ENCODE measurements around the gene TRIM9. TPM values are rescaled to one million over a fixed set of nuclear protein-coding genes. Genes with fewer than 3 reads are reported as not detected.

TRIM9 gene
- total and polyA plus RNA-seq, 2 donors (not counting 3 experiments of a cell fraction or from before 2014, with no cell fraction given), result not detected

- no peak for FAIRE-seq
- Histone ChIP-seq H3K9me1 (replicated peaks; ENCODE audit: control insufficient read depth, extremely low read depth, insufficient read depth, low read length) (no peaks in the 10 kb centered on the region), H3K27ac (ENCODE audit: insufficient read depth, low read depth, low read length) (no peak overlapping the region), H3K4me1 (ENCODE audit: control insufficient read depth, extremely low read depth, insufficient read depth, low read length) (no peaks in the 10 kb centered on the region), H3K27me3 (ENCODE audit: control insufficient read depth in 2 of 2, insufficient read depth in 2 of 2, low read length in 2 of 2) (peaks cover 8 to 22% of the 10 kb centered on the region in 2 experiments), H3K9ac (replicated peaks; ENCODE audit: extremely low read depth, insufficient read depth, low read length) (no peak overlapping the region), H4K20me1 (replicated peaks; ENCODE audit: control insufficient read depth, extremely low read depth, insufficient read depth, low read length) (no peaks in the 10 kb centered on the region), H3K4me3 (replicated peaks in 1 of 3; ENCODE audit: insufficient read depth in 1 of 3, low read depth in 1 of 3, low read length in 3 of 3) (no peak overlapping the region), H3K9me3 (replicated peaks; ENCODE audit: control insufficient read depth, insufficient read depth, low read length) (no peaks in the 10 kb centered on the region), H3K4me2 (ENCODE audit: insufficient read depth, low read length) (no peak overlapping the region), H3K79me2 (ENCODE audit: control insufficient read depth, insufficient read depth, low read length) (no peaks in the 10 kb centered on the region), H3K36me3 (ENCODE audit: control insufficient read depth in 2 of 2, extremely low read depth in 1 of 2, insufficient read depth in 2 of 2, low read length in 2 of 2) (no peaks in the 10 kb centered on the region), H2AFZ (ENCODE audit: low read depth, low read length) (no peak overlapping the region)
- dilution Hi-C loops (cut with MboI; ENCODE audit: extremely low pct_ligation_motif_present, low sequenced_read_pairs), result no loop called here
- no TSS peak for BruUV-seq (replicated peaks)
- intact Hi-C loops (cut with micrococcal nuclease), result no loop called here
- TF ChIP-seq JUN (IDR thresholded peaks at IDR 0.05; ENCODE audit: borderline replicate concordance, insufficient read depth, insufficient read length, low read depth), result no peak
- TF ChIP-seq MYC (IDR thresholded peaks at IDR 0.05; ENCODE audit: low read depth, low read length), result no peak
- TF ChIP-seq EZH2 (IDR thresholded peaks at IDR 0.05; ENCODE audit: borderline replicate concordance, low read depth, low read length, severe bottlenecking), result no peak
- TF ChIP-seq POLR2AphosphoS5 (IDR thresholded peaks at IDR 0.05; ENCODE audit: insufficient read depth, low read depth, low read length), result no peak
- no peak for TF ChIP-seq FOS (IDR thresholded peaks at IDR 0.05; ENCODE audit: borderline replicate concordance, insufficient read depth, low read length)
- TF ChIP-seq GATA2 (IDR thresholded peaks at IDR 0.05; ENCODE audit: insufficient read depth, insufficient read length, low read depth, low read length), result no peak
- TF ChIP-seq CTCF (IDR thresholded peaks at IDR 0.05; ENCODE audit: extremely low read depth in 1 of 2, insufficient read depth in 1 of 2, low read depth in 1 of 2, low read length in 2 of 2), result no peak
- no peak for TF ChIP-seq MAX (IDR thresholded peaks at IDR 0.05; ENCODE audit: insufficient read depth, insufficient read length)
- no peak for TF ChIP-seq POLR2A (IDR thresholded peaks at IDR 0.05; ENCODE audit: low read depth, low read length)
- no peak for DNase-seq (ENCODE audit: low read depth, low spot score)
- ChIA-PET POLR2A (no interaction called here), CTCF (no interaction called here)
Measured at GRCh38 chr14:51006324-51006723, 88.6 kb downstream of the TRIM9 start.

Data from endothelial cell of umbilical vein (primary cell).